Astrocyte of the hippocampus (primary cell): ENCODE measurements around the gene SHISA9.

Source experiments
- DNase-seq: peaks from one replicate; pipeline ENCODE4 v3.0.0; 2011; ENCODE audit warnings: low read depth, low spot score

Gene SHISA9

GRCh38 chr16:13021996-13022395 is 120.6 kb downstream of the SHISA9 start:
- no peak for DNase-seq

DNA sequence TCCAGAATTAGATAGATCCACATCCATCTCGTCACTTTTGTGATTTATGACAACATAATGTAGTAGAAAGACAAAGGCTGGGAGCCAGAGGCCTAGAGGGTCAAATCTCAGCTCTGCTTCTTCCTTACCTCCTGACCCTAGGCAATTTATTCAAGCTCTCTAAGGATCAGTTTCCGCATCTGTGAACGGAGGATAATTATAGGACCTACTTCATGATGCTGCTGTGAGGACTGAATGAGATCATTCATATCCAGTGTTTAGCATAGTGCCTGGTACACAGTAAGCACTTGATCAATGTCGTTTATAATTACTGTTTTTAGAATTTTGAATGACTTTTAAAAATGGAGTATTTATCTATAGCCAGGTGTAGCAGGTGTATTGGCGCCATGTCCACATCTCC is 128.4 kb downstream of the SHISA9 start:
- DNase-seq = no peak

- no peak for DNase-seq
Measured at GRCh38 chr16:13030769-13031168, 129.4 kb downstream of the SHISA9 start.

- DNase-seq = no peak
Measured at GRCh38 chr16:13032911-13033310, 131.5 kb downstream of the SHISA9 start.

- DNase-seq = peak; percentile 73
Measured at GRCh38 chr16:13036600-13036999, 135.2 kb downstream of the SHISA9 start.

DNA sequence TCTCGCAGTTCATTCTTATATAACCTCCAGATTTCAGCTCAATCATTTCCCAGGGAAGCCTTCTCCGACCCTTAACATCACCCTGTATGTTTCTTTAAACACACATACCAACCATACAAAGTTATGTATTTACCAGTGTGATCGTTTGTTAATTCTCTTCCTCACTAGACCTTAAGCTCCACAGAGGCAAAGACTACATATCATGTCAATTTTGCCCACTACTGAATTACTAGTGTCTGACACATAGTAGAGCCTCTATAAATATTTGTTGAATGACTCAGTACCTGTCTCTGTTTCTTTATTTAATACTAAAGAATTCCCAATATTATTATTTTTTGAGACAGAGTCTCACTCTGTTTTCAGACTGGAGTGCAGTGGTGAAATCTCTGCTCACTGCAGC is 137.2 kb downstream of the SHISA9 start:
- no peak for DNase-seq

DNA sequence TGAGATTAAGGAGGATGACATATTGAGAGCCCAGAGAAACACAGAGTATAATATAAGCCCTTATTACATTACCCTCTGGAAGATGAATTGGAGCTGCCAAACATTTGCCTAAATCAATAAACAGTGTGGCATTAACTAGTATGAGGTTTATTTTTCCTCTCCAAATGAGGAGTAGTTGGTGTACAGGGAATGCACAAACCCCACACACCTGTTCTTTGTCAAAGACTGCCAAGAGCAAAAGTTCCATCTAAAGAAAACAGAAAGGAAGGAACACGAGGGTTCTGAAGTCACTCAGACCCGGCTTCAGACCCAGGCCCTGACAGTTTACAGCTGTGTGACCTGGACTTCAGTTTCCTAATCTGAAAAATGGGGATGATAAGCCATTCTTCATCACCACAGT is 138.1 kb downstream of the SHISA9 start:
- DNase-seq = no peak

GRCh38 chr16:13041180-13041579 is 139.8 kb downstream of the SHISA9 start:
- DNase-seq = no peak

DNA sequence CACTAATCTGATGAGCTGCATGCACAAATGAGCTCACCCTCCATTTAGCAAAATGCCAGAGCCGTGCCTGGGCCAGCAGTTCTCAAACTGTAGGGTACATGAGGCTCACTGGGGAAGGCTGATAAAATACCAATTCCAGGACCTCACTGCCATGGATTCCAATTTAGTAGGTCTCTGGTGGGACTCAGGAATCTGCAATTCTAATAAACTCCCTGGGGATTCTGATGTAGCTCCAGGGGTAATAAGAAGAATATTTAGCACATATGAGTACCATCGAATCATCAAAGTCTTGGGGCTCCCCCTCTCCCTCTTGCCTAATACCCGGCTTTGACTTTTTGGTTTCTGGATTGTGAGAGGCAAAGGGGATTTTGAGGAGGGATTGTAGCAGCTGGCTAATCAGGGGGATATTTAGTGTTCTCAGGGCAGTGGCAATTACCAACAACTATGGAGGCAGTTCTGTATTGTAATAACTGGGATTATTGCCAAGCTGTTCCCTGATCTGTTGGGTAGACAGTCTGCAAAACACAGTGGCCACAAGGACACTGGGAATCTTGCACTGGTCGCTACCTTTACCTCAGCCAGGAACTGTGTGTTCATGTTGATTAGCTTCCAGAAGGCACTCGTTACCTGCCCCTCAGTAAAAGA is 140.4 kb downstream of the SHISA9 start:
- no peak for DNase-seq

GRCh38 chr16:13042291-13042685 is 140.9 kb downstream of the SHISA9 start:
- no peak for DNase-seq

GRCh38 chr16:13046061-13046821 is 144.8 kb downstream of the SHISA9 start:
- no peak for DNase-seq

GRCh38 chr16:13047276-13047675 is 145.9 kb downstream of the SHISA9 start:
- DNase-seq = no peak

DNA sequence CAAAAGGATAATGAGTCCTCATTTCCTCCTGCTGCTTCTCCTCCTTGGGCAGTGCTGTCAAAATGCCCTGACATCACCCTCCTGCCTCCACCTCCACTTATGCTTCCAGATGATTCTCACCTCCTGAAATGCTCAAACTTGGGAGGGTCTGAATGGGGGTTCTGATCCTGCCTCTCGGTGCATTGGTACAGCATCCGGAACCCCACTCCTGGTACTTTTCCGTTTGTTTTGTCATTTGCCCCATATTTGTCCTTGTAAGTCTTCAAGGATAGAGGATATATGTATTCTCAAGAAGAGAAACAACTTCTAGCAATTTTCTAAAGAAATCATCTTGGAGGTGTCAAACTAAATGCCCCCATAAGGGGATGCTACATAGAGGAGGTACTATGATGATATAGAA is 148.3 kb downstream of the SHISA9 start:
- DNase-seq = no peak

DNA sequence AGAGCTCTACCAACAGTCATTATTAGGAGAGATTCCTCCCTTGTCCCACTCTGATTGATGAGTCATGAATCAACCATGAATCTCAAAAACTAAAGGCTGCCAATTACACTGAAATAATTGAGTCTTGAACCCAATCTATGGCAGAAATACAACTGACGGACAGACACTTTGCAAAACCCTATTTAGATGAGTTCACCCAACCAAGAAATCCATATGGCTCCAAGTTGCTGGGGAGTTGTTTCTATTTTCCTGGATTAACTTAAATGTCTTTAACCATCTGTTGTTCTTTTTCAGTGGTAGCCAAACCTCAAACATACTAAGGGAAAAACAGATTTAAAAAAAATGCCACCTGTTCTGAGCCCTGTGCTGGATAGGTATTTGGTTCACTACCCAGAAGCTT is 151.0 kb downstream of the SHISA9 start:
- no peak for DNase-seq

DNA sequence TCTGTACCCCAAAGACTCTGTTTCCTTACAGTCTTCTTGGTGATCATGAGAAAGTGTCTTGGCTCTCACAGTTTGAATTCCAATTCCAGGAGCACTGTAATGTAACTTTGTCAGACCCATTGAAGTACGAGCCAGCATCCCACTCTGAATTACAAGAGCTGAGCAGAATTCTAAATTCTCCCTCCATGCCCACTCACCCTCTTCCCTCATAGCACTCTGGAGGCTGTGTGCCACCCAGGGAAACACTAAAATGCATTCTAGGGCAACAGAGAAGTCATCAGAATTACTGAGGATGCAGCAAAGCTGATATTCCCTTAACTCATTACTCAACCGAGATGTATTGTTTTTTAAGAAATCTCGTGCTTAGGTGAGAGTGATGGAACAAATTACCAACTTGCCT is 154.1 kb downstream of the SHISA9 start:
- no peak for DNase-seq

DNA sequence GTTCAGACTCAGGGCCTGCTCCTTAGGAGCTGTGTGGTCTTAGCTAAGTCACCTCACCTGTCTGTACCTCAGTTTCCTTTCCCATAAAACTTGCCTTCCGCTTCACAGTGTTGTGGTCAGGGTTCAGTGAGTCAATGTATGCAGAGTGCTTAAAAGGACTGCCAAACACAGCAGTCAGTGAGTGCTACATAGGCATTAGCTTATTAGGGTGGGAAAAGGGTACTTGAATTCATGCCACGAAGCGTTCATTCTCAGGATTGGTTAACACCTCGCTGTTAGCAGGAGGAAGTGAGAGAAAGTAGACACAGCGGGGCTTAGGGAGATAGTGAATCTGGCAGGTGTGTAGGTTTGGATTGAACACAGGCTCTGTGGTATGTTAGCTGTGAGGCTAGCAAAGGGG is 155.2 kb downstream of the SHISA9 start:
- DNase-seq = no peak

DNA sequence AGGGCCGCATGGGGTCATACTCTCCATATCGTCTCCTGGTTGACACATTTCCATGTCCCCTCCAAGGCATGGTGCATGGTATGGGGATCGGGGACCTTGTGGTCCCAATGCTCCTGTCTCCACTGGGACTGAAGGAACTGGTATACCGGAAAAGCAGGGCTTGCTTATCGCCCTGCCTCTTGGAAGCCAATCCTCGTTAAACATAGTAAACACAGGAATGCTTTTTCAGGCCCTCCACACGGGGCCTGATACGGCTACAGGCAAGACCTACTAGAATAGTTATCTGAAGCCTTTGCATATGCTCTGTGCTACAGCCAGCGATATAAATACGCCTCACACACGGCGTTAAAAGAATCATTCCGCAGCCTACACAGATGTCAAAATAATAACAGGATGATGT is 159.5 kb downstream of the SHISA9 start:
- DNase-seq = no peak

DNA sequence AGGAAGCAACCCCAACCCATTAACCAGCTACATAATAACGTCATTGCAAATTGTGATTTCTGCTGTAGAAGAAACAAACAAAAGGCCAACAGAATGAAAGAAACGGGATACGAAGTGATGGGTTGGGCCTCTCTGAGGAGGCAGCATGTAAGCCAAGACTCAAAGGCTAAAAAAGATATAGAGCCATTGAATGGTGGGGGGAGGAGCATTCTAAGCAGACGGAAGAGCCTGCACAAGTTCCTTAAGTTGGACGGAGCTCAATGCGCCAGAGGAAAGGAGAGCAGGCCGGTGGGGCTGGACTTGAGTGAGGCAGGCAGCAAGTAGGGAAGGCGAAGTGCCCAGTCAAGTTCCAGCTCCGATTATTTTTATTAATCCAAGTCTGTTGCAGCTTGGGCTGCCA is 160.3 kb downstream of the SHISA9 start:
- no peak for DNase-seq

- DNase-seq = no peak
Measured at GRCh38 chr16:13062219-13062618, 160.8 kb downstream of the SHISA9 start.

GRCh38 chr16:13063457-13063856 is 162.1 kb downstream of the SHISA9 start:
- DNase-seq = no peak

- DNase-seq = no peak
Measured at GRCh38 chr16:13064821-13065220, 163.4 kb downstream of the SHISA9 start.

GRCh38 chr16:13067648-13068047 is 166.2 kb downstream of the SHISA9 start:
- DNase-seq = no peak

DNA sequence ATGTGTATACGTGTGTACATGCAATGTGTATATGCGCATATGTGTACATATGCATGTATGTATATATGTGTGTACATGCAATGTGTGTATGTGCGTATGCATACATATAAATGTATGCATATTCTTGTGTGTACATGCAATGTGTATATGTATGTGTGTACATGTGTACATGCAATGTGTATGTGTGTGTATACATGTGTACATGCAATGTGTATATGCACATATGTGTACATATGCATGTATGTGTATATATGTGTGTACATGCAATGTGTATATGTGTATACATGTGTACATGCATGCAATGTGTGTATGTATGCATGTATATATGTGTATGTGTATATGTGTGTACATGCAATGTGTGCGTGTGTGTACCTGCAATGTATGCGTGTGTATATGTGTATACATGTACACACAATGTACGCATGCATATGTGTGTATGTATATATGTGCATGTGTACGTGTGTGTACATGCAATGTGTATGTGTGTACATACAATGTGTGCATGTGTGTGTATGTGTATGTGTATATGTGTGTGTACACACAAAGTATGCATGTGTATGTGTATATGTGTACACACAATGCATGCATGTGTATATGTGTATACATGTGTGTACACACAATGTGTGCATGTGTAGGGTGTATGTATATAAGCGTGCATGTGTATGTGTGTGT is 167.7 kb downstream of the SHISA9 start:
- DNase-seq = no peak
